Stimulated activated CD4-positive, alpha-beta T cell treated with anti-CD3 and anti-CD28 coated beads, Interleukin-15, amount 100 ng/mL, for 1 hour (primary cell): ENCODE results near the gene BTG4.

Experiments
- DNase-seq, 2 donors: peaks; one replicate each; pipeline ENCODE4 v3.0.0-alpha.2; 2020; ENCODE audit warnings: low read depth in 1 of 2, low spot score in 1 of 2

The BTG4 gene

DNA sequence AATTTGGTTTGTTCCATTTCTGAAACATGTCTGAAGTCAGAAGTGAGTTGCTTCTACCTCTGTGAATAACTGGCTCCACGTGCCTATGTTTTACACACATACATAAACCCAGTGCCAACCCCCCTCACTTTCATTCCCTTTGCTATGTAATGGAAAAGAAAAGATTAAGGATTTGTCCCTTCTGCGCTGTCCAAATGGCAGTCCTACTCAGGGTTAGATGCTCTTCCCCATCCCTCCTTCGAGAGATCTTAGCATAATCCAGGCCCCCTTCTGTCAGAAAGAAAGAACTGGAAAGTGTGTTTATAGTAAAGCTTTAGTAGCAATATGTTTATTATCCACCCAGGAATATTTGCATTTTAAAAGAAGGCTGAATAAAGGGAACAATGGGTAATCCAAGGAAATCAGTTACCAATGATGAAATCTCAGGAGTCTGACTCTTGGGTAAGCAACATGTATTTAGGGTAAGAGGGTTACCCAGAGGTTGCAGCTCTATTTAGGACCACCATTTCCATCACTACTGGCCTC lies 25.2 kb upstream of the BTG4 start:
- DNase-seq: no peak

DNA sequence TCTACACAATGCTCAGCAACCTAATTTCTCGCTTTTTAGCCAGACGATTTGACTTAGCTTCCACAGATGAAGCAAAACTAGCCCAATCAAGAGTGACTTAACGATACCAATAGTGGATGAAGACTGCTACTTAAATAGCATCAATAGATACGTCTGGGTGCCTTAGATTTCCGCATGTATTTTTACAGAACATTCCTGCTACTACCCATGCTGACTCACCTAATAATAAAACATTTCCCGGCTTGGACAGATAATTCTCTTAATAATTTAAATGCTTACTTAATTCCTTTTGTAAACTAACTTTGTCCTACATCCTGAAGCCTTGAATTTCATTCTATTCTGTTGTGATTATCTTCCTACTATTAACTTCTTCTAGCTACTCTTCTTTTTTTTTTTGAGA lies 23.1 kb upstream of the BTG4 start:
- no peak for DNase-seq

DNA sequence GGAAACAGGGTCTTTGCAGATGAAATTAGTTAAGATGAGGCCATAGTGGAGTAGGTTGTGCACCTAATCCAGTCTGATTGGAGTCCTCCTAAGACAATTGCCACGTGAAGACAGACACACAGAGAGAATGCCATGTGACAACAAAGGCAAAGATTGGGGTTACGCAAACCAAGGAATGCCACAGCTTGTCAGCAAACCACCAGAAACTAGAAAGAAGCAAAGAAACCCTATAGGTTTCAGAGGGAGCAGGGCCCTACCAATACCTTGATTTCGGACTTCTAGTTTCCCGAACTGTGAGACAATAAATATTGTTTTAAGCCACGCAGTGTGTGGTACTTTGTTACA lies 20.2 kb upstream of the BTG4 start:
- DNase-seq: no peak

DNA sequence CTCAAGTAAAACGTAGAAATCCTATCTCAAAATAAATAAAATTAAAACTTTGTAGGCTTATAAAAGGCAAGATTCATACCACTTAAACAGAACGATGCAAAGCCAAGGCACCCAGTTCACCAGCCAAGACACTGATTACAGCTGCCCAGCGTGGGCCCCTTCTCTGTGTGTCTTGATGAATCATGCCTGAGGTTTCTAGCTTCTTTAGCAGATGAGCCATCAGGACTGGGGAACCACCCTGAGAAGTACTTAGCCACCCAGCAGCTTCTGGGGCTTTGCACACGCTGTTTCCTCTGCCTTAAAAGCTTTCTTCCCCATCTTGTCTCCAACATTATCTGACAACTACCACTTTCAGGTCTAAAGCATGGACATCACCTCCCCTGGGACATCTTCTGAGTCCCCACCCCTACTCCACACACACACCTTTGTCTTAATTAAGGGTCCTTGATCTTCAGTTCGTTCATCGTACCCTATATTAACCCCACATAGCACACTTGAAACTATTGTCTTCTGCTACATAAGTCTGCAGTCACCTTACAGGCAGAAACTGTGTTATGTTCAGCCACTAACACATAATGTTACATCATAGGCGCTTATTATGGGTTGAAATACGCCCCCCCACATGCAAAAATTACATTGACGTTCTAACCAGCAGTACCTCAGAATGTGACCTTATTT lies 19.6 kb upstream of the BTG4 start:
- DNase-seq: peak in 1 of 2 donors; percentile 43

DNA sequence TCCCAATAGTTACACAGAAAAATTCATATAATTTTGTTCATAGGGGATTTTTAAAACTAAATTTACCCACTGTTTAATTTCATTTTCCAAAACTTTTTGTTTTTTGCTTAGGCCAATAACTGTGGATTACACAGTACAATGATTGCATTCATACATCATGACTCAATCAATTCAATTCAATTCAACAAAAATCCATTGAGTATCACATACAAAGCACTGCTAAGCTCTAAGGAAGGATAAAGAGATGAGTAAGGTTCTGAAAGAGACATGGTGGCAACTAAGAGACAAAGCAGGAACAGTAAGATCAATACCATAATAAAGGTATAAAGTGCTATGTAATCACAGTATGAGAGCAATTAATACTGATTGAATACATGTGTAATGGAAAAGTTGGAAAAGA lies 18.9 kb upstream of the BTG4 start:
- no peak for DNase-seq

DNA sequence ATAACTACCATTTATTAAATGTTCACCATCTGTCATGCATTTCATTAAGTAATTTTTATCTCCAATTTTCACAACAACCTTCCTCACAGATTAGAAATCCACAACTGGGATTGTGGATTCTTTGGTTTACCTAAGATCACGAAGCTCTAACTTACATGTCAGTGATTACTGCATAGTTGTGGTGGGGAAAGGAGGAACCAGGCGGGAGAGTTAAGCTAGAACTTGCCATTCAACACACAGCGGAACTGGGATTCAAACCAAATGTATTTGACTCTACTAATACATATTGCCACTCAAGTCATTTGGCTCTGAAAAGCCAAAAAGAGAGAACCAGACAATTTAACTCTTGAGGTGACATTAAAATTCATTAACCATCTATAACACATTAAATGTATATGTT lies 17.9 kb upstream of the BTG4 start:
- DNase-seq: no peak

DNA sequence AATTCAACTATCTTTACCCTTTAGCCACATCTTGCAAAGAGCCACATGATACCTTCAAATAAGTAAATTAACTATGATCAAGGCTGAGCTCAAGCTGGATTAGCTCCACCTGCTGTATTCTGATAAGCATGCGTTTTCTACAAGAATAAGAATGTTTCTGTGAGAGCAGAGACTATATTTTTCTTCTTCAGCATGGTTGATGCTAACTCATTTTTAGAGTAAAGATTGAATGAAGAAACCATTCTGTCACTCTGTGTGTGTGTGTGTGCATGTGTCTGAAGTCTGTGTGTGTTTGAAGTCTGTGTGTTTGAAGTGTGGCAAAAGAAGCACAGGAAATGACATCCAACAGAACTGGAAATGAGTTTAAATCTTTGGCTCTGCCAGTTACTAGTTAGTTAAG lies 16.4 kb upstream of the BTG4 start:
- DNase-seq: no peak

DNA sequence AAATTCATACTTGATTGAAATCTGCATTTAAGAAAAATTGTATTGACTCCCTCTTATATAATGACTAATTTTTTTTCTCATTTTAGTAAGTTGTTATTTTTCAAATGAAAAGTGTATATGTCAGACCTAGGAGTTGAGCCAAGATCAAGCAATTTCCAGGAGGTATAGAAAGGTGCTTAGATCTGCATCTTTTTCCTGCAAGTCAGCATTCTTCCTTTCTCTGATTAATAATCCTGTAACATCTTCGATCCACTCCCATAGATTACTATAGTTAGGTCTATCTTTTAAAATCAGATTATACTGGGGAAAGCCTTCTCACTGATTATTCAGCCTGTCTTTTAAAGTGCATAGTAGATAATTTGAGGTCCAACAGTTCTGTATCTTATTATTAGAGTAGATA lies 15.1 kb upstream of the BTG4 start:
- DNase-seq: no peak

DNA sequence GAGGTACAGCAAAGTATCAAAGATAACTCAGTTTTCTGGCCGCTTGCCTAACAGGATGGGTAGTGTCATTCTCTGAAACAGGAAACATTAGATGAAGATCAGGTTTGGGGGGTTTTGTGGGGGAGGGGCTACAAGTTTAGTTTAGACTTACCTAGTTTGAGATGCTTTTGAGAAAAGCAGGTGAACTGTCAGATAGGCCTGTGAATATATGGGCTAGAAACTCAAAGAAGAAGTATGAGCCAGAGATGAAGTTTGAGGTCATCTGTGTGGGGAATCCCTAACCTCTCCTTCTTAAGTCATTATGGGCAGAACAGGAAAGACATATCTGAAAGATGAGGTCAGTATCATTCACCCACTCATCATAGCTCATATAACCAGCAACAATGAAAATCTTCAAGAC lies 14.3 kb upstream of the BTG4 start:
- DNase-seq: no peak

DNA sequence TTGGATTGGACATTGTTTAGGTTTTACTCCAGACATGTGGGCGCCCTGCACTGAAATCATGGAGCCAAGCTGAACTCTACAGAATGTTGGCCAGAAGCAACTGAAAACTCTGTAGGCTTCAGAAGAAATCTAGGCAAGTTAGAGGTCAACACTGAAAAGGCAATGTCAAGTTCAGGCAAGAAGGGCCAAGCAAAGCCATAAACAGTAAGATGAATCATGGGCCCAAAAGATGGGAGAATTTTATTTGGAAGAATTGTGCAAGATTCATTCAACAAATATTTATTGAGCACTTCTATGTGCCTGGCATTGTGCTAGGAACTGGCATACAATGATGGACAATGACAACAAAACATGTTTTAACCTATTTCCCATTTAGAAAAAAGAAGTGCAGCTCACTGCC lies 13.3 kb upstream of the BTG4 start:
- no peak for DNase-seq

DNA sequence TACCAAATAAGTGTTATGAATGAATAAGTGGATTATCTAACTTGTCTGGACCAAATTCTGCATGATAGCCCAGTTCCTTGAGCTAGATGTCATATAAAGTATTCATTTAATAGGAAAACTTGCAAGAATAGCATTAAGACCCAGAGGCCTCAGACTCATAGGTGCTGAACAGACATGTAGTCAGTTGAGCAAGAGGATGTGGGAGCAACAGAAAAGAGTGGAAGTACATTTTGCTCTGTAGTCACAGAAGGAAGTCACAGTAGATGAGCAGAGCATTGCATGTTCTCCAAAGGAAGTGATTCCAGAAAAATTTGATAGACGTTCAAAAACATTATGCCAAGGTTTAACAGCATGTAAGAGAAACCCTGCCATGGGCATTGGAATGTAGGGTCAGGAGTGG lies 11.9 kb upstream of the BTG4 start:
- DNase-seq: no peak

DNA sequence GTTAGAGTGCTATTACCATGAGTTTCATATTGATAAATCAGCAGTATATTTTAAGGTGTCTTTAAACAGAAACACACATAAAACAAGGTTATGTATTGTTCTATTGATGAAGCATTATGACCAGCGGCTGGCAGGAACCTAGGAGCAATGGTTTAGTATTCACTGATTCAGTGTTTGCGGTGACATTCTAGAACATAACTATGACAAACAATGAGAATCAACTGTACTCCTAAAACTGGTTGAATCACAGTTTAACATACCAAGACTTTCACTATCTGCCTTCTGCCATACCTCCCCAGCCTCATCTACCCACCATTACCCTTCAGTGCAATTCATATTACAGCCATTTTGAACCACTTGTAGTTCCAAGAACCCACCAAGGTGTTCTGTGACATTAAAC lies 11.2 kb upstream of the BTG4 start:
- no peak for DNase-seq

DNA sequence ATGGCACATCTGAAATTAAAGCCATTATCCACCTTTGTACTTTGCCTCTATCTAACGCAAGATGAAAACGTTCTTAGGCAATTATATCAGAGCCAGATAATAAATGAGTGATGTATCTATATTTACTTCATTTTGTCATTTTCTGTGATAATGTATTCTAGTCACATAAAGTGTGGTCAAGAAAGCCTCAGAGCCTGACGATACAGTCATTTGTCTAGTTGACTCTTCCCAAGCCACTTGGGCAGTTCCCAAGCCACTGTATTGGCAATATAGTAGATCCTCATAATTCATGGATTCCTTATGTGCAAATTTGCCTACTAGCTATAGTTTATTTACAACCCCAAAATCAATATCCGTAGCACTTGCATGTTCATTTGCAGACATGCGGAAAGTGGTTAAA lies 10.2 kb upstream of the BTG4 start:
- no peak for DNase-seq

DNA sequence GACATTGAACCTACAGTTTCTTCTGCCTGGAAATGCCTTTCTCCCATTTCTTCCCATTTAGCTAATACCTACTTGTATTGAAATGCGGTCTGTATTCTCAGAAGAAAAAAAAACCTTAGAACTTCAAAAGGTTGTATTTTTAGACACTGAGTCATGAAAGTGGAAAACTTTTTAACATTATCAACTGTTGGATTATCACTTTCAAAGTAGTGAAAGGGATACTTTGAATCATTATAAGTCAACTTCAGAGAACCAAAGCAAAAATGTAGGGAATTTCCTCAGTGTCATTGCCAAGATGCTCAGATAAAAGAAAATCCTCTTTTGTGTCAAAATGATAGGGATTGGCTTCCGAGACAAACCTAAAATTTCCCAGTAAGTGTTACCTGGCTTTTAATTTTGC lies 8.9 kb upstream of the BTG4 start:
- no peak for DNase-seq

DNA sequence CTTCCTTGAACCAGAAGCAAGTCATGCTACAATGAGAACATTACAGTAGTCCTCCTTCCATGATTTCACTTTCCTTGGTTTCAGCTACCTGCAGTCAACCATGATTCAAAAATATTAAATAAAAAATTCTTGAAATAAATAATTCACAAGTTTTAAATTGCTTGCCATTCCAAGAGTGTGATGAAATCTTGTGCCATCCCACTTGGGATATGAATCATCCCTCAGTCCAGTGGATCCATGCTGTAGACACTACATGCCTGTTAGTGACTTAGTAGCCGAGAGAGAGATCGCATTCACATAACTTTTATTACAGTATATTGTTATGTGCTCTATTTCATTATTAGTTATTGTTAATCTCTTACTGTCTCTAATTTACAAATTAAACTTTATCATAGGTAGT lies 8.4 kb upstream of the BTG4 start:
- no peak for DNase-seq

DNA sequence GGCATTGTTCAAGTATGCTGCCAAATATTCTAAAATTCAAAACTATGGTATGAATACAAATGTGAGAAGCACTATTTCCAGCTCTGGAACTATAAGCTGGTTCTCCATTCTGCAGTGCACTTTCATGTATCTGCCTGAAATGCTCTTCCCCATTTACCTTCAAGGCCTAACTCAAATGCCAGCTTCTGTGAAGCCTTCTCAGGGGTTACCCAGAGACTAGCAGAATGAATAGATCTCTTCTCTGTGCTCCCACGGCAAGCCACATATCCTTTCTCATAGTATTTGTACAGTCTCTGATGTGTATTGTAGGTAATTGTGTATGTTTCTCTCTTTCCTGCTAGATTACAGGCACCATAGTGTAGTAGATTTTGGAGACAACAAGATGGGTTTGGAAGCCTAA lies 6.5 kb upstream of the BTG4 start:
- no peak for DNase-seq

DNA sequence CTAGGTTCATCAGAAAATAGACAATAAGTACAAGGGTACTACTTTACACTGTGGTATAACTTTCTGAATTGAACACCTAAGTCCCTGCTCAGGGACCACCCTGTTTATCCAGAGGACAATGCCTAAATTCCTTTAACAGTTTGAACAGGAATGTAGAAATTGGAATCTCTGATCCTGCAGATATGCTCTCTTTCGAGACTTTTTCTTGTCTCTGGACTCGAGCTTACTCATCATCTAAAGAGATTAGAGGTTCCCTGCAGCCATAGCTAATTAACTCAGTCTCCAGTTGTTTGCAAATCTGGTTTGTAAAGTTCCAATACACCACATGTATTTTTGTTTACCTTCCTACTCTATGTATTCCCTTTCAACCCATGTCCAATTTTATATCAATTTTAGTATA lies 3.4 kb upstream of the BTG4 start:
- DNase-seq: no peak

DNA sequence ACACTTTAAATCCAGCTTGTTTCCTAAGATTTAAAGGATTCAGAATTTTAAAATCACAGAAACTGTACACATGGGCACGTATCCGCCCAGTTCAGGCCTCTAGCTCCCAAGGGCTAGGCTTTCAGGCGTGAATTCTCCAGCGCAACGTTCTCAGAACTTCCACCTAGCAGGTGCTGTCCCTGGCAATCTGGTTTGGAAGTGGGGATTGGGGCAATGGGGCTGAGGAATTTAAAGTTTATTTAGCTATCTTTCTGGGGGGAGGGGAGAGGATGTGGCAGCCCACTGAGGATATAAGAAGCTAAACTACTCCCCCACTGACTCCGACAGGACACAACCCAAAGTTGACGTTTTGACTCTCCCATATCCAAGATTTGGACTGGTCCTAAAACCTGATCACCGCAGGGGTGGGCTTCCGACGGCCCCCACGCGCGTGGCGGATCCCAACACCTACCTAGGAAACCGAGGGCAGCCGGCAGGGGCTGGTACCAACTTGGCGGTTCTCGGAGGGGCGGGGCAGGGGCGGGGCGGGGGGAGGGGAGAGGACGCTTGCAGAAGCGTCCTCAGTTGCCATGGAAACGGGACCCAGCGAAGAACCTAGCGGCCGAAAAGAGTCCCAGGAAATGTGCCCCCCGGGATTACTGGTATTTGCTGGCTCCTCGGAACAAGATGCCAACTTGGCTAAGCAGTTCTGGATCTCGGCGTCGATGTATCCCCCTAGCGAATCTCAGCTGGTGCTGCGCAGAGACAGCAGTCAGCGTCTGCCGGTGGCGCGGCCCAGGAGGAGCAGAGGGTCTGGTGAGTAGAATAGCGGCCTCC lies 2.2 kb upstream of the BTG4 start, which contains the start of gene HOATZ:
TSS of gene HOATZ (plus strand) at position 563 of the 816 bp plus-strand sequence. CDS start at position 570, 7 bp downstream.
- DNase-seq: no peak

DNA sequence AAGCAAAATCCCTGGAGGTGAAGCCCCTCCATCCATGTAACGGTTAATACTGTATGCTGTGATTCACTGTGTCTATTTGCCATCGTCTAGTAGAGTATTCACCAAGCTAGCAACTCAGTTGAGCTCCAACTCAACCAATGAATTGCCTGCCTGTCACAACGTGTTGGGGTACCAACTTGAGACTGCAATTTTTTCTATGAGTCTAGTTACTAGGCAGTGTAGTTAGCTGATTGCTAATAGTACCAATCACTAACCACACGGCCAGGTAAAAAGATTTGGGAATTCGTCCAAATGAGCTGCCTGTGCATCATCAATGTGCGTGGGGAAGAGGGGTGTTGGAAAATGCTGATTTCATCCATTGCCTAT lies 1.0 kb upstream of the BTG4 start:
- no peak for DNase-seq

DNA sequence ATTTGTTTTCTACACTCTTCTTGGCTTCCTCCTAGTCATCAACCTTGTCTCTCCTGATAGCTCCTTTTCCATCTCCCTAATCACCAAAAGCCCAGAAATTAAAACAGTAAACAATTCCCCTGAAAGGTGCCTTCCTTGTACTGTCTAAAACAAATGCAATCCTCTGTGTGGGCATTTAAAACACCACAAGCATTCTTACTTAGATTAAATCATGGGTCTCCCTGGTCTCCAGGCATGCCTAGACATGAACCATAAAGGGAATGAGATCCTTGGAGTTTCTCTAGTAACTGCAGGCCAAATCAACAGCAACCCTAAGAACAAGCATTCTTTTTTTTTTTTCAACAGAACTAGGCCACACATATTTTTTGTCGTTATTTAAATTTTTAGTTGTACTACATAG lies 1.9 kb downstream of the BTG4 start:
- DNase-seq: no peak

DNA sequence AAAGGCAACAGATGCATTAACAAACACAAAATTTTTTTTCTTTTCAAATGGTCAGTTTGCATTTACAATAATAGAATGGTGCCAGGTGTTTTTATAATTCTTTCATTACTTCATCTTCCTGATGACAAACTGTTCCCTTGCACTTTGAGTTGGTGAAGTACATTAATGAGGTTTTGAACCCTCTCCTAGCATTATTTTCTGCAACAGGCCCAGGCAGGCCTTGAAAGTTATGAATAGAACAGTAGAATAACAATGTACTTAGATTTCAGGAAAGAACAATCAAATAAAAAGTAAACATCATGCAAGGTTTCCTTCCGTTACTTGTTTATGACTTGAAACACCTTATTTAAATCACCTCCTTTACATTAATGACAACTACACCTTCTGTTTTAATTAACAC lies 9.6 kb downstream of the BTG4 start:
- no peak for DNase-seq

DNA sequence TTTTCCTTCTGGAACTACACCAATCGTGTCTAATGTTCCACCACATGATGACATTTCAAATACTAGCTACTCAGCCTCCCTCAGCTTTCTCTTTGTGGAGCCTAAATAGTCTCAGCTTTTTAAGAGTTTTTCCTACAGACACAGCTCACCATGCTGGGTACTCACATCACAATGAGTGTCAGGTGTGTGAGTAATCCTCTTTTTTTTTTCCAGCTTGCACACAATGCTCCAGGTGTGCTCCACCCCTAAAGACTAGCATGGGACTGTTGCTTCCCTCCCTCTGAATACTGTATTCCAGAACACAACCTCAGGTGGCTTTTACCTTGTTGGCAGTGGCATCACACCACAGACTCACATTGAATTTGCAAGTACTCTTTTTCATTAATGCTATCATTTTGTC lies 11.7 kb downstream of the BTG4 start:
- no peak for DNase-seq

DNA sequence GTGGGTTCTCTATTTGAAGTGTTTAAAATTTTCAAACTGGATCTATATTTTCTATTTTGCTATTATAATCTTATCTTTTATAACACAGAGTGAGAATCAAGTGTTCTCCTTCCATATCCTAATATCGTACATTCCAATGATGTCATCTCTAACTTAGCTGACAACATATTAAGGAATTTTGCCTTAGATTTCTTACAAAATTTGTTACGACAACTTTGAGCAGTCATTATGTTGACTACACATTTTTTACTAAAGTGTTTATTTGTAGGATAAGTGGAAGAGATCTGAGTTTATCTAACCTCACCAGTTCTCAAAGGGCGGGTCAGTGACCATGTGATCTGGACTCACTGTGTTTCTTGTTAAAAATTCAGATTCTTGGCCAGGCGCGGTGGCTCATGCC lies 12.7 kb downstream of the BTG4 start:
- no peak for DNase-seq
